H9 (cell line): ENCODE data around the gene SLC24A3. TPM values are rescaled to one million over a fixed set of nuclear protein-coding genes. Genes with fewer than 3 reads are reported as not detected.

ENCODE experiments used
- DNase-seq: peaks from one replicate; pipeline ENCODE4 v3.0.0-alpha.2; 2017
- H2AFZ ChIP-seq: one replicate; pipeline ENCODE4 v1.6.1; 2013; ENCODE audit warnings: mild to moderate bottlenecking, low read length, control low read depth, moderate library complexity
- H2AK5ac ChIP-seq: 2 replicates; pipeline ENCODE4 v1.6.1; 2013; ENCODE audit warnings: low read length, control low read depth, mixed read lengths; ENCODE audit not compliant: insufficient read length
- H2BK120ac ChIP-seq: one replicate; pipeline ENCODE4 v1.6.1; 2013; ENCODE audit warnings: low read depth, mild to moderate bottlenecking, low read length, control low read depth, inconsistent platforms; ENCODE audit not compliant: poor library complexity, severe bottlenecking
- H2BK12ac ChIP-seq: 2 replicates; pipeline ENCODE4 v1.6.1; 2013; ENCODE audit warnings: low read length, control low read depth, mixed read lengths, low read depth; ENCODE audit not compliant: insufficient read length
- H2BK15ac ChIP-seq: 2 replicates; pipeline ENCODE4 v1.6.1; 2013; ENCODE audit warnings: low read depth, low read length, control low read depth
- H2BK20ac ChIP-seq: one replicate; pipeline ENCODE4 v1.6.1; 2013; ENCODE audit warnings: low read depth, mild to moderate bottlenecking, low read length, control low read depth, inconsistent platforms; ENCODE audit not compliant: poor library complexity, severe bottlenecking
- H2BK5ac ChIP-seq: 2 replicates; pipeline ENCODE4 v1.6.1; 2013; ENCODE audit warnings: low read length, control low read depth, mixed read lengths; ENCODE audit not compliant: insufficient read length
- H3K14ac ChIP-seq: 2 replicates; pipeline ENCODE4 v1.6.1; 2013; ENCODE audit warnings: low read length, control low read depth; ENCODE audit not compliant: insufficient read depth
- H3K18ac ChIP-seq: 2 replicates; pipeline ENCODE4 v1.6.1; 2013; ENCODE audit warnings: low read depth, mild to moderate bottlenecking, mixed read lengths, low read length, control low read depth; ENCODE audit not compliant: insufficient read length
- H3K23ac ChIP-seq: 2 replicates; pipeline ENCODE4 v1.6.1; 2013; ENCODE audit warnings: low read length, control low read depth, mixed read lengths, low read depth; ENCODE audit not compliant: insufficient read length
- H3K23me2 ChIP-seq: 2 replicates; pipeline ENCODE4 v1.6.1; 2013; ENCODE audit warnings: low read depth, mild to moderate bottlenecking, mixed read lengths, low read length, control low read depth; ENCODE audit not compliant: insufficient read length, poor library complexity, severe bottlenecking
- H3K27ac ChIP-seq: 2 replicates; pipeline ENCODE4 v1.5.1; 2013; ENCODE audit warnings: low read length, control low read depth, mixed read lengths, low read depth; ENCODE audit not compliant: insufficient read length
- H3K27me3 ChIP-seq: 2 replicates; pipeline ENCODE4 v1.6.1; 2013; ENCODE audit warnings: low read length, control low read depth, inconsistent platforms; ENCODE audit not compliant: insufficient read depth
- H3K4ac ChIP-seq: 2 replicates; pipeline ENCODE4 v1.6.1; 2013; ENCODE audit warnings: low read depth, mild to moderate bottlenecking, control low read depth, inconsistent platforms, low read length, moderate library complexity
- H3K4me1 ChIP-seq: 2 replicates; pipeline ENCODE4 v1.6.1; 2013; ENCODE audit warnings: low read length, control low read depth, inconsistent platforms; ENCODE audit not compliant: insufficient read depth
- H3K4me2 ChIP-seq: 2 replicates; pipeline ENCODE4 v1.6.1; 2013; ENCODE audit warnings: low read length, control low read depth, mixed read lengths; ENCODE audit not compliant: insufficient read length, insufficient read depth
- H3K56ac ChIP-seq: 2 replicates; pipeline ENCODE4 v1.6.1; 2013; ENCODE audit warnings: low read depth, mild to moderate bottlenecking, mixed read lengths, low read length, control low read depth; ENCODE audit not compliant: insufficient read length
- H3K79me1 ChIP-seq: 2 replicates; pipeline ENCODE4 v1.6.1; 2013; ENCODE audit warnings: low read depth, mild to moderate bottlenecking, moderate library complexity, low read length, control low read depth, inconsistent platforms; ENCODE audit not compliant: insufficient read depth, poor library complexity, severe bottlenecking
- H3K79me2 ChIP-seq: 2 replicates; pipeline ENCODE4 v1.6.1; 2013; ENCODE audit warnings: low read length, control low read depth, inconsistent platforms; ENCODE audit not compliant: insufficient read depth
- H3K9ac ChIP-seq: 2 replicates; pipeline ENCODE4 v1.6.1; 2013; ENCODE audit warnings: low read length, control low read depth, mixed read lengths; ENCODE audit not compliant: insufficient read length; ENCODE audit errors: extremely low read depth
- H3K9me3 ChIP-seq: one replicate; pipeline ENCODE4 v1.6.1; 2013; ENCODE audit warnings: low read depth, low read length, inconsistent platforms; ENCODE audit not compliant: control insufficient read depth
- H3T11ph ChIP-seq: one replicate; pipeline ENCODE4 v1.6.1; 2013; ENCODE audit warnings: mild to moderate bottlenecking, low read length, control low read depth, inconsistent platforms
- H4K20me1 ChIP-seq: one replicate; pipeline ENCODE4 v1.6.1; 2013; ENCODE audit not compliant: control insufficient read depth, insufficient read length, insufficient read depth
- H4K5ac ChIP-seq: 2 replicates; pipeline ENCODE4 v1.6.1; 2013; ENCODE audit warnings: low read depth, mild to moderate bottlenecking, mixed read lengths, low read length, control low read depth; ENCODE audit not compliant: insufficient read length
- H4K8ac ChIP-seq: replicated peaks from 2 replicates; pipeline ENCODE4 v1.6.1; 2013; ENCODE audit warnings: low read length, control low read depth, mixed read lengths, low read depth; ENCODE audit not compliant: insufficient read length
- H4K91ac ChIP-seq: 2 replicates; pipeline ENCODE4 v1.6.1; 2013; ENCODE audit warnings: low read depth, mild to moderate bottlenecking, moderate library complexity, mixed read lengths, low read length, control low read depth; ENCODE audit not compliant: insufficient read length
- H3K27ac Mint-ChIP-seq, 3 experiments: 2 replicates in 2 of 3; 3 replicates in 1 of 3; pipeline ENCODE4 v1.8.0; 2020 to 2021; ENCODE audit warnings: mixed read lengths in 3 of 3, mild to moderate bottlenecking in 1 of 3, moderate library complexity in 1 of 3
- H3K27me3 Mint-ChIP-seq: 2 replicates; pipeline ENCODE4 v1.8.0; 2021; ENCODE audit warnings: low read depth, mild to moderate bottlenecking, moderate library complexity, mixed read lengths
- H3K36me3 Mint-ChIP-seq, 3 experiments: 2 replicates in 2 of 3; 3 replicates in 1 of 3; pipeline ENCODE4 v1.8.0; 2020 to 2021; ENCODE audit warnings: low read depth in 3 of 3, mixed read lengths in 3 of 3; ENCODE audit not compliant: insufficient read depth in 1 of 3
- H3K4me1 Mint-ChIP-seq, 2 experiments: 2 replicates each; pipeline ENCODE4 v1.8.0; 2020; ENCODE audit warnings: mixed read lengths in 2 of 2
- H3K4me3 Mint-ChIP-seq, 2 experiments: 2 replicates in 1 of 2; 3 replicates in 1 of 2; pipeline ENCODE4 v1.8.0; 2020 to 2021; ENCODE audit warnings: mild to moderate bottlenecking in 2 of 2, mixed read lengths in 2 of 2, moderate library complexity in 1 of 2
- H3K9me3 Mint-ChIP-seq, 2 experiments: 2 replicates in 1 of 2; 3 replicates in 1 of 2; pipeline ENCODE4 v1.8.0; 2020; ENCODE audit warnings: mild to moderate bottlenecking in 2 of 2, mixed read lengths in 2 of 2, moderate library complexity in 1 of 2
- CTCF ChIP-seq: fragments of 200-600 bp; sonication (generic); conservative IDR thresholded peaks from 3 replicates; pipeline ENCODE4 v1.8.0; 2021; ENCODE audit warnings: antibody characterized with exemption, mild to moderate bottlenecking
- WGBS: extraction: QIAGEN DNeasy Blood & Tissue Kit; methylation state at CpG from one replicate; pipeline ENCODE4 v1.1.7; 2013; ENCODE audit warnings: missing lambda C conversion rate, low lambda C conversion rate, mixed read lengths; ENCODE audit not compliant: insufficient read length; ENCODE audit errors: extremely low coverage; 5-methylcytosine and 5-hydroxymethylcytosine counted together
- total RNA-seq: library from RNA; stranded (reverse); gene quantifications from 2 replicates; pipeline ENCODE4 v1.2.1, GENCODE V29; 2021

SLC24A3 gene
- total RNA-seq, 1 experiment from 2014 or later: 0.83 TPM

GRCh38 chr20:19770375-19770774 is 557.9 kb downstream of the SLC24A3 start:
- no peak overlapping the region for H3K23ac ChIP-seq
- no peak overlapping the region for H2AK5ac ChIP-seq
- no CpG with 5 or more reads among the region's 6 CpGs for WGBS
- no peaks in the 10 kb centered on the region for H3K23me2 ChIP-seq
- Mint-ChIP-seq H3K27ac (no peak overlapping the region; a peak in 1 of 7 replicates), H3K9me3 (no peaks in the 10 kb centered on the region), H3K4me3 (no peak overlapping the region), H3K27me3 (no peaks in the 10 kb centered on the region; the same call in 1 of the 2 replicates), H3K4me1 (peaks cover 15 to 17% of the 10 kb centered on the region in 2 experiments), H3K36me3 (no peaks in the 10 kb centered on the region; a peak in 1 of 7 replicates)
- no peak overlapping the region for H3K9ac ChIP-seq
- no peaks in the 10 kb centered on the region for H3K9me3 ChIP-seq
- H4K8ac ChIP-seq: no peak overlapping the region
- H3K79me1 ChIP-seq: no peaks in the 10 kb centered on the region
- H3K56ac ChIP-seq: no peak overlapping the region
- no peak for TF ChIP-seq CTCF
- H3T11ph ChIP-seq: no peak overlapping the region
- no peak overlapping the region for H4K5ac ChIP-seq
- H4K91ac ChIP-seq: no peak overlapping the region
- no peak overlapping the region for H3K18ac ChIP-seq
- H3K4ac ChIP-seq: no peak overlapping the region
- no peak overlapping the region for H2AFZ ChIP-seq
- no peak overlapping the region for H2BK12ac ChIP-seq
- H3K4me1 ChIP-seq: peaks cover 4% of the 10 kb centered on the region
- no peak overlapping the region for H2BK15ac ChIP-seq
- no peak overlapping the region for H3K4me2 ChIP-seq
- H3K79me2 ChIP-seq: no peaks in the 10 kb centered on the region
- H4K20me1 ChIP-seq: no peaks in the 10 kb centered on the region
- H3K27me3 ChIP-seq: no peaks in the 10 kb centered on the region
- DNase-seq: no peak
- H2BK20ac ChIP-seq: no peak overlapping the region
- no peak overlapping the region for H2BK120ac ChIP-seq
- no peak overlapping the region for H2BK5ac ChIP-seq
- H3K14ac ChIP-seq: no peak overlapping the region
- H3K27ac ChIP-seq: no peak overlapping the region
